Measurements from ENCODE around the gene TMEM256.
"Not testable (repeated sequence)": the region's sequence is repeated elsewhere in the genome, so short reads cannot be mapped to it uniquely, and the experiment has no call there.

TMEM256 gene

GRCh38 chr17:7374353-7374752, 29.5 kb downstream of the TMEM256 start:
- Histone ChIP-seq H2AFZ (no peak overlapping the region), H3K27me3 (ENCODE audit: control insufficient read depth, insufficient read depth, low read length) (no peaks in the 10 kb centered on the region), H3K79me2 (peaks cover 3% of the 10 kb centered on the region), H3K4me2 (ENCODE audit: low read length) (no peak overlapping the region), H3K4me3 (ENCODE audit: low read depth, low read length) (no peak overlapping the region), H3K27ac (no peak overlapping the region), H3K9ac (no peak overlapping the region), H3K4me1 (peaks cover under 1% of the 10 kb centered on the region), H3K36me3 (ENCODE audit: control insufficient read depth, insufficient read depth, low read length) (no peaks in the 10 kb centered on the region), H3K9me3 (ENCODE audit: control insufficient read depth, low read length) (no peaks in the 10 kb centered on the region)
- no peak for TF ChIP-seq CTCF (IDR thresholded peaks at IDR 0.05)

GRCh38 chr17:7370853-7371252, 33.0 kb downstream of the TMEM256 start:
- H3K4me2 ChIP-seq (ENCODE audit: low read length), result no peak overlapping the region
- H3K4me3 ChIP-seq (ENCODE audit: low read depth, low read length), result no peak overlapping the region
- H3K9me3 ChIP-seq (ENCODE audit: control insufficient read depth, low read length), result no peaks in the 10 kb centered on the region
- H3K27me3 ChIP-seq (ENCODE audit: control insufficient read depth, insufficient read depth, low read length), result no peaks in the 10 kb centered on the region
- no peak overlapping the region for H3K27ac ChIP-seq
- no peak for TF ChIP-seq CTCF (IDR thresholded peaks at IDR 0.05)
- no peaks in the 10 kb centered on the region for H3K36me3 ChIP-seq (ENCODE audit: control insufficient read depth, insufficient read depth, low read length)
- no peak overlapping the region for H3K9ac ChIP-seq
- H2AFZ ChIP-seq, result no peak overlapping the region
- no peaks in the 10 kb centered on the region for H3K4me1 ChIP-seq
- no peaks in the 10 kb centered on the region for H3K79me2 ChIP-seq

- H3K4me2 ChIP-seq (ENCODE audit: low read length), result no peak overlapping the region
- no peaks in the 10 kb centered on the region for H3K79me2 ChIP-seq
These were observed 34.1 kb downstream of the TMEM256 start for GRCh38 chr17:7369825-7370224.

GRCh38 chr17:7368599-7368994, 35.3 kb downstream of the TMEM256 start:
- not testable (repeated sequence) for H3K36me3 ChIP-seq (ENCODE audit: control insufficient read depth, insufficient read depth, low read length); H3K4me2 ChIP-seq (ENCODE audit: low read length); H3K27ac ChIP-seq; H3K9ac ChIP-seq; H3K4me1 ChIP-seq; H3K27me3 ChIP-seq (ENCODE audit: control insufficient read depth, insufficient read depth, low read length); H2AFZ ChIP-seq; H3K79me2 ChIP-seq; H3K4me3 ChIP-seq (ENCODE audit: low read depth, low read length); H3K9me3 ChIP-seq (ENCODE audit: control insufficient read depth, low read length)

More at GRCh38 chr17:7369825-7370224, 34.1 kb downstream of the TMEM256 start:
- H3K9me3 ChIP-seq (ENCODE audit: control insufficient read depth, low read length), result no peaks in the 10 kb centered on the region
- no peaks in the 10 kb centered on the region for H3K27me3 ChIP-seq (ENCODE audit: control insufficient read depth, insufficient read depth, low read length)
- H3K4me1 ChIP-seq, result no peaks in the 10 kb centered on the region
- no peaks in the 10 kb centered on the region for H3K36me3 ChIP-seq (ENCODE audit: control insufficient read depth, insufficient read depth, low read length)
- TF ChIP-seq CTCF (IDR thresholded peaks at IDR 0.05), result no peak
- H2AFZ ChIP-seq, result no peak overlapping the region
- no peak overlapping the region for H3K4me3 ChIP-seq (ENCODE audit: low read depth, low read length)
- no peak overlapping the region for H3K27ac ChIP-seq
- no peak overlapping the region for H3K9ac ChIP-seq

- Histone ChIP-seq H3K79me2 (no peaks in the 10 kb centered on the region), H3K27me3 (ENCODE audit: control insufficient read depth, insufficient read depth, low read length) (no peaks in the 10 kb centered on the region), H2AFZ (no peak overlapping the region), H3K4me2 (ENCODE audit: low read length) (no peak overlapping the region), H3K27ac (no peak overlapping the region), H3K36me3 (ENCODE audit: control insufficient read depth, insufficient read depth, low read length) (no peaks in the 10 kb centered on the region), H3K9me3 (ENCODE audit: control insufficient read depth, low read length) (no peaks in the 10 kb centered on the region), H3K4me3 (ENCODE audit: low read depth, low read length) (no peak overlapping the region), H3K4me1 (no peaks in the 10 kb centered on the region), H3K9ac (no peak overlapping the region)
- TF ChIP-seq CTCF (IDR thresholded peaks at IDR 0.05), result no peak
These were observed 35.8 kb downstream of the TMEM256 start for GRCh38 chr17:7367918-7368598.

All from parathyroid adenoma (tissue), 2 donors.